Endothelial cell of umbilical vein (primary cell): Measurements from ENCODE around the gene UVRAG. TPM values are rescaled to one million over a fixed set of nuclear protein-coding genes. Genes with fewer than 3 reads are reported as not detected.

Experiments
- BruUV-seq: library from RNA; stranded (reverse); fragments of 400-500 nt; replicated peaks from 2 replicates; lab custom pipeline; 2021; lab: Mats Ljungman, UMichigan
- CTCF ChIA-PET: fragments of 300-600, 350-600 bp; sonication (Branson Sonifier 250); formaldehyde crosslinking; loops from one replicate; lab custom pipeline; 2021; ENCODE audit warnings: antibody characterized with exemption, inconsistent platforms; lab: Charles Lee
- POLR2A ChIA-PET: fragments of 300-600, 350-600 bp; sonication (Branson Sonifier 250); formaldehyde crosslinking; loops from one replicate; lab custom pipeline; 2021; ENCODE audit warnings: antibody characterized with exemption, inconsistent platforms; lab: Charles Lee
- DNase-seq: peaks from one replicate; pipeline ENCODE4 v3.0.0-alpha.2; 2011; ENCODE audit warnings: low read depth, low spot score
- FAIRE-seq: peaks from 2 replicates; lab custom pipeline; 2011; peaks lifted over from hg19 to GRCh38; lab: Jason Lieb, UNC
- H2AFZ ChIP-seq: 2 replicates; pipeline ENCODE4 v1.6.0; 2012; ENCODE audit warnings: low read depth, low read length, control low read depth, inconsistent platforms
- H3K27ac ChIP-seq: 2 replicates; pipeline ENCODE4 v1.5.1; 2011; ENCODE audit warnings: low read depth, mild to moderate bottlenecking, control low read depth, low read length, moderate library complexity; ENCODE audit not compliant: insufficient read depth
- H3K27me3 ChIP-seq, 2 experiments: 2 replicates each; pipeline versions ENCODE4 v1.6.0 to v1.6.1; 2011; ENCODE audit warnings: low read length in 2 of 2, mixed read lengths in 1 of 2; ENCODE audit not compliant: control insufficient read depth in 2 of 2, insufficient read depth in 2 of 2
- H3K36me3 ChIP-seq, 2 experiments: 2 replicates in 1 of 2; 3 replicates in 1 of 2; pipeline ENCODE4 v1.5.1; 2011; ENCODE audit warnings: low read length in 2 of 2, mild to moderate bottlenecking in 1 of 2, moderate library complexity in 1 of 2; ENCODE audit not compliant: control insufficient read depth in 2 of 2, insufficient read depth in 2 of 2; ENCODE audit errors: extremely low read depth in 1 of 2
- H3K4me1 ChIP-seq: 3 replicates; pipeline ENCODE4 v1.5.1; 2011; ENCODE audit warnings: mild to moderate bottlenecking, low read length; ENCODE audit not compliant: control insufficient read depth, insufficient read depth; ENCODE audit errors: extremely low read depth
- H3K4me2 ChIP-seq: 2 replicates; pipeline ENCODE4 v1.6.1; 2011; ENCODE audit warnings: low read length, control low read depth, mixed read lengths; ENCODE audit not compliant: insufficient read depth
- H3K4me3 ChIP-seq, 3 experiments: fragments of 200-600 bp in 1 of 3; sonication (generic), shearing (Covaris generic) in 1 of 3; replicated peaks in 1 of 3; 2 replicates each; pipeline ENCODE4 v1.5.1; 2011 to 2016; ENCODE audit warnings: control low read depth in 3 of 3, low read length in 3 of 3, mild to moderate bottlenecking in 2 of 3, inconsistent platforms in 1 of 3, low read depth in 1 of 3, moderate library complexity in 1 of 3; ENCODE audit not compliant: insufficient read depth in 1 of 3
- H3K79me2 ChIP-seq: 2 replicates; pipeline ENCODE4 v1.6.0; 2012; ENCODE audit warnings: low read length, inconsistent platforms; ENCODE audit not compliant: control insufficient read depth, insufficient read depth
- H3K9ac ChIP-seq: replicated peaks from 2 replicates; pipeline ENCODE3; 2011; ENCODE audit warnings: low read length, control low read depth; ENCODE audit not compliant: insufficient read depth; ENCODE audit errors: extremely low read depth
- H3K9me1 ChIP-seq: replicated peaks from 3 replicates; pipeline ENCODE4 v1.6.0; 2011; ENCODE audit warnings: mild to moderate bottlenecking, low read length; ENCODE audit not compliant: control insufficient read depth, insufficient read depth; ENCODE audit errors: extremely low read depth
- H3K9me3 ChIP-seq: replicated peaks from 2 replicates; pipeline ENCODE4 v1.5.1; 2012; ENCODE audit warnings: low read length, inconsistent platforms; ENCODE audit not compliant: control insufficient read depth, insufficient read depth
- H4K20me1 ChIP-seq: replicated peaks from 2 replicates; pipeline ENCODE3; 2011; ENCODE audit warnings: mild to moderate bottlenecking, low read length; ENCODE audit not compliant: control insufficient read depth, insufficient read depth; ENCODE audit errors: extremely low read depth
- EZH2 ChIP-seq: IDR thresholded peaks from 2 replicates; pipeline ENCODE4 v1.6.1; 2012; ENCODE audit warnings: borderline replicate concordance, low read depth, mild to moderate bottlenecking, moderate library complexity, low read length, inconsistent platforms; ENCODE audit not compliant: severe bottlenecking
- FOS ChIP-seq: IDR thresholded peaks from 2 replicates; pipeline ENCODE4 v1.6.1; 2011; ENCODE audit warnings: mild to moderate bottlenecking, low read length, moderate library complexity, borderline replicate concordance; ENCODE audit not compliant: insufficient read depth
- GATA2 ChIP-seq: IDR thresholded peaks from 2 replicates; pipeline ENCODE4 v1.7.0; 2011; ENCODE audit warnings: low read depth, mild to moderate bottlenecking, moderate library complexity, mixed read lengths, low read length; ENCODE audit not compliant: insufficient read length, insufficient read depth
- JUN ChIP-seq: IDR thresholded peaks from 2 replicates; pipeline ENCODE4 v1.6.1; 2011; ENCODE audit warnings: borderline replicate concordance, low read depth; ENCODE audit not compliant: insufficient read length, insufficient read depth
- MYC ChIP-seq: IDR thresholded peaks from one replicate; pipeline ENCODE4 v1.6.1; 2011; ENCODE audit warnings: mild to moderate bottlenecking, low read depth, low read length
- POLR2A ChIP-seq: IDR thresholded peaks from 2 replicates; pipeline ENCODE4 v1.6.1; 2012; ENCODE audit warnings: low read depth, mild to moderate bottlenecking, control low read depth, low read length
- POLR2AphosphoS5 ChIP-seq: IDR thresholded peaks from 2 replicates; pipeline ENCODE4 v1.6.1; 2012; ENCODE audit warnings: low read depth, mild to moderate bottlenecking, control low read depth, low read length, moderate library complexity; ENCODE audit not compliant: insufficient read depth
- dilution Hi-C: fragments of 300-500 bp; cut with MboI; formaldehyde crosslinking; loops from one replicate; pipeline ENCODE4 v1.15.0; 2019; ENCODE audit warnings: low sequenced_read_pairs; ENCODE audit not compliant: extremely low pct_ligation_motif_present
- intact Hi-C: fragments of 100-400 bp; cut with micrococcal nuclease; formaldehyde crosslinking; loops from one replicate; pipeline ENCODE4 v1.10.0; 2022
- polyA plus RNA-seq, 4 experiments: library from polyadenylated mRNA; depleted of rRNA in 3 of 4; stranded (reverse) in 3 of 4; unstranded in 1 of 4; fragments of >200 nt; gene quantifications; 2 replicates each; pipeline versions ENCODE4 v1.2.1 to v1.2.3, GENCODE V29; 2011 to 2012; ENCODE audit warnings: missing spikeins in 1 of 4
- total RNA-seq: library from RNA; stranded (reverse); gene quantifications from 2 replicates; pipeline ENCODE4 v1.2.3, GENCODE V29; 2021
- TF ChIP-seq, protein P1 (sequence below), 2 donors: IDR thresholded peaks; 1 replicate in 1 of 2; 2 replicates in 1 of 2; pipeline ENCODE4 v1.5.1; 2011; ENCODE audit warnings: low read length in 2 of 2, mild to moderate bottlenecking in 2 of 2, moderate library complexity in 2 of 2, control low read depth in 1 of 2, inconsistent platforms in 1 of 2, low read depth in 1 of 2; ENCODE audit not compliant: insufficient read depth in 1 of 2; ENCODE audit errors: extremely low read depth in 1 of 2
- TF ChIP-seq, protein P2 (sequence below): IDR thresholded peaks from 2 replicates; pipeline ENCODE4 v1.6.1; 2011; ENCODE audit not compliant: insufficient read depth, insufficient read length

Gene UVRAG
- total and polyA plus RNA-seq, 2 donors (not counting 3 experiments of a cell fraction or from before 2014, with no cell fraction given) = 21.2 to 65.6 TPM

DNA sequence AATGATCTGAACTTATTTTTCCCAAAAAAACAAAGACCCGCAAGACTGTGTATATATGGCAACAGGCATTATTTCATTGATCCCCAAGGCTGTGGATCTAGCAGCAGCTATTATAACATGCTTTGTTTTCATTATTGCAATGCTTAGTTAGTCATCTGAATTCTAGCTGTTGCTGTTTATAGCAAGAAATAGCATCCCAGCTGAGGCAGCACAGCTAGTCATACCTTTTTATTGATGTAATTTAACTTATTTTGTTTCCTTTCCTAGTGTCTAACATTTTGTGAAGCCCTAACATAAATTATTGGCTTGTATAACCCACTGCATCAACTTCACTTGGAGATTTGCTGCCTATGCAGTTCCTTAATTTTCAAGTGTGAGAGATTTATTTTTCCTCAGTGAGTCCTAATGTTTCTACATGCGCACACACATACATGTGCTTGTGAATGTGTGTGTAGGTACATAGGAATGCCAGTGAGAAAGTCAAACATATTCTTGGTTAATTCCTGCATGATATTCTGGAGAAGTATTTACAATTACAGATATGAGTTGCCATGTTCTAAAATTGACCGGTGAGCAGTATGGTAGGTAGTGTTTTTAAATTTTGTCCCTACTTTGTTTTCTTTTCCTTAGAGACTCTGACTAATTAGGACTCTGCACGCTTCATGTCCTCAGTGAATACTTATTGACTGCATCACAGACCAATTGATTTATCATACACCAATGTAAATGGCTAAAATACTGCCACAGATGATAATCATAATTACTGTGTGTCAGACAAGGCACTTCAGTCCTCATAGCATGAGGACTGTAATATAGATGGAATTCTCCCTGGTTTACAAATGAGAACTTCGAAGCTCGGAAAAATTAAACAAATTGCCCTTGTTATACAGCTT, 272.0 kb downstream of the UVRAG start:
- no peak overlapping the region for H3K9ac ChIP-seq
- H4K20me1 ChIP-seq = no peaks in the 10 kb centered on the region
- H3K79me2 ChIP-seq = peaks cover 2% of the 10 kb centered on the region
- ChIA-PET POLR2A (no interaction called here), CTCF (interaction anchor here (1.2 kb wide), 1 partner anchor 16 kb away, joined by 3 read pairs; no protein-coding TSS in a partner anchor)
- no TSS peak for BruUV-seq
- no peaks in the 10 kb centered on the region for H3K27me3 ChIP-seq
- intact Hi-C loops = no loop called here
- H3K9me1 ChIP-seq = peaks cover 5% of the 10 kb centered on the region
- no peak for TF ChIP-seq POLR2AphosphoS5
- TF ChIP-seq, protein P1, sequence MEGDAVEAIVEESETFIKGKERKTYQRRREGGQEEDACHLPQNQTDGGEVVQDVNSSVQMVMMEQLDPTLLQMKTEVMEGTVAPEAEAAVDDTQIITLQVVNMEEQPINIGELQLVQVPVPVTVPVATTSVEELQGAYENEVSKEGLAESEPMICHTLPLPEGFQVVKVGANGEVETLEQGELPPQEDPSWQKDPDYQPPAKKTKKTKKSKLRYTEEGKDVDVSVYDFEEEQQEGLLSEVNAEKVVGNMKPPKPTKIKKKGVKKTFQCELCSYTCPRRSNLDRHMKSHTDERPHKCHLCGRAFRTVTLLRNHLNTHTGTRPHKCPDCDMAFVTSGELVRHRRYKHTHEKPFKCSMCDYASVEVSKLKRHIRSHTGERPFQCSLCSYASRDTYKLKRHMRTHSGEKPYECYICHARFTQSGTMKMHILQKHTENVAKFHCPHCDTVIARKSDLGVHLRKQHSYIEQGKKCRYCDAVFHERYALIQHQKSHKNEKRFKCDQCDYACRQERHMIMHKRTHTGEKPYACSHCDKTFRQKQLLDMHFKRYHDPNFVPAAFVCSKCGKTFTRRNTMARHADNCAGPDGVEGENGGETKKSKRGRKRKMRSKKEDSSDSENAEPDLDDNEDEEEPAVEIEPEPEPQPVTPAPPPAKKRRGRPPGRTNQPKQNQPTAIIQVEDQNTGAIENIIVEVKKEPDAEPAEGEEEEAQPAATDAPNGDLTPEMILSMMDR (IDR thresholded peaks at IDR 0.05; ENCODE audit: extremely low read depth in 1 of 2, insufficient read depth in 1 of 2, low read depth in 1 of 2, low read length in 2 of 2) = no peak
- TF ChIP-seq FOS = no peak
- no peak for TF ChIP-seq GATA2
- TF ChIP-seq MYC = no peak
- no peak for TF ChIP-seq JUN
- TF ChIP-seq EZH2 = no peak
- TF ChIP-seq, protein P2, sequence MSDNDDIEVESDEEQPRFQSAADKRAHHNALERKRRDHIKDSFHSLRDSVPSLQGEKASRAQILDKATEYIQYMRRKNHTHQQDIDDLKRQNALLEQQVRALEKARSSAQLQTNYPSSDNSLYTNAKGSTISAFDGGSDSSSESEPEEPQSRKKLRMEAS = no peak
- no peak for TF ChIP-seq POLR2A
- no peak overlapping the region for H3K27ac ChIP-seq
- no peak overlapping the region for H3K4me3 ChIP-seq
- peaks cover 0 to 3% of the 10 kb centered on the region in 2 experiments for H3K36me3 ChIP-seq
- no peak for FAIRE-seq
- dilution Hi-C loops = no loop called here
- peaks cover 17% of the 10 kb centered on the region for H3K4me1 ChIP-seq
- no peak overlapping the region for H2AFZ ChIP-seq
- no peaks in the 10 kb centered on the region for H3K9me3 ChIP-seq
- no peak overlapping the region for H3K4me2 ChIP-seq
- DNase-seq = no peak
